Choroid plexus epithelial cell (primary cell): ENCODE measurements around the gene NOXA1.

ENCODE experiments used
- DNase-seq: peaks from one replicate; pipeline ENCODE4 v3.0.0-alpha.2; 2010; ENCODE audit warnings: low read depth
- H3K4me3 ChIP-seq: 2 replicates; pipeline ENCODE4 v1.5.1; 2011; ENCODE audit warnings: low read depth, mild to moderate bottlenecking, control low read depth, low read length, moderate library complexity
- CTCF ChIP-seq: conservative IDR thresholded peaks from 2 replicates; pipeline ENCODE4 v1.5.1; 2011; ENCODE audit warnings: low read depth, mild to moderate bottlenecking, control low read depth, inconsistent platforms, low read length, moderate library complexity

NOXA1 gene

GRCh38 chr9:137395666-137396010 lies 27.6 kb upstream of the NOXA1 start:
- TF ChIP-seq CTCF = no peak
- no peak overlapping the region for H3K4me3 ChIP-seq
- no peak for DNase-seq

GRCh38 chr9:137396227-137396626 lies 27.0 kb upstream of the NOXA1 start:
- H3K4me3 ChIP-seq = no peak overlapping the region
- DNase-seq = peak; percentile 97
- TF ChIP-seq CTCF = no peak

- no peak for TF ChIP-seq CTCF
- DNase-seq = no peak
- H3K4me3 ChIP-seq = no peak overlapping the region
These were observed 26.4 kb upstream of the NOXA1 start for GRCh38 chr9:137396634-137397367.

- DNase-seq = no peak
- no peak for TF ChIP-seq CTCF
- H3K4me3 ChIP-seq = no peak overlapping the region
These were observed 25.3 kb upstream of the NOXA1 start for GRCh38 chr9:137397675-137398423.

- no peak for DNase-seq
- TF ChIP-seq CTCF = no peak
- H3K4me3 ChIP-seq = no peak overlapping the region
These were observed 24.4 kb upstream of the NOXA1 start for GRCh38 chr9:137398561-137399468.

GRCh38 chr9:137402746-137403145 lies 20.4 kb upstream of the NOXA1 start:
- DNase-seq = no peak
- H3K4me3 ChIP-seq = no peak overlapping the region
- no peak for TF ChIP-seq CTCF
